ENCODE measurements around the gene ANKLE1.

The ANKLE1 gene

DNA sequence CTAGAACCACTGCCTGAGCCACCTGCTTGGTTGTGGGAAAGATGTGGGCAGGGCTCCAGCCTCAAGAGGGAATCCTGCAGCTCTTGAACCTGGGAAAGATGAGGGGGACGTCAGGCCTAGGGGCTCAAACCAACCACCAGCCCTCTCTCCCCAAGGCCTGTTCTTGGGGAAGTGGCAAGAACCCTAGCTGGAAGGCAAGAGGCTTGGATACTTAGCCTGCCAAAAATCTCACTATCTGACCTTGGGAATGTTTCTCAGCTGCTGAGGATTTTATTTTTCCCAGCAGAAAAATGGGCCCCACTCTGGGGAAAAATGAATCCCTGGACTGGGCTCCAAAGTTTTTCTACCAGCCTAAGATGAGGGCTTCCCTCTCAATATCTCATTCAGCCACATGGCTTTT, 21.8 kb upstream of the ANKLE1 start:
- Histone ChIP-seq H3K4me1 (ENCODE audit: insufficient read depth, poor library complexity, severe bottlenecking) (no peaks in the 10 kb centered on the region), H3K36me3 (ENCODE audit: low read depth) (no peaks in the 10 kb centered on the region), H3K4me3 (ENCODE audit: severe bottlenecking) (no peak overlapping the region), H3K27ac (ENCODE audit: poor library complexity, severe bottlenecking) (no peak overlapping the region), H3K9me3 (ENCODE audit: severe bottlenecking) (no peaks in the 10 kb centered on the region), H3K27me3 (ENCODE audit: insufficient read depth, poor library complexity, severe bottlenecking) (no peaks in the 10 kb centered on the region)
- ATAC-seq (ENCODE audit: low read depth) (no peak), DNase-seq (ENCODE audit: low spot score) (no peak)
- TF ChIP-seq, protein P1, sequence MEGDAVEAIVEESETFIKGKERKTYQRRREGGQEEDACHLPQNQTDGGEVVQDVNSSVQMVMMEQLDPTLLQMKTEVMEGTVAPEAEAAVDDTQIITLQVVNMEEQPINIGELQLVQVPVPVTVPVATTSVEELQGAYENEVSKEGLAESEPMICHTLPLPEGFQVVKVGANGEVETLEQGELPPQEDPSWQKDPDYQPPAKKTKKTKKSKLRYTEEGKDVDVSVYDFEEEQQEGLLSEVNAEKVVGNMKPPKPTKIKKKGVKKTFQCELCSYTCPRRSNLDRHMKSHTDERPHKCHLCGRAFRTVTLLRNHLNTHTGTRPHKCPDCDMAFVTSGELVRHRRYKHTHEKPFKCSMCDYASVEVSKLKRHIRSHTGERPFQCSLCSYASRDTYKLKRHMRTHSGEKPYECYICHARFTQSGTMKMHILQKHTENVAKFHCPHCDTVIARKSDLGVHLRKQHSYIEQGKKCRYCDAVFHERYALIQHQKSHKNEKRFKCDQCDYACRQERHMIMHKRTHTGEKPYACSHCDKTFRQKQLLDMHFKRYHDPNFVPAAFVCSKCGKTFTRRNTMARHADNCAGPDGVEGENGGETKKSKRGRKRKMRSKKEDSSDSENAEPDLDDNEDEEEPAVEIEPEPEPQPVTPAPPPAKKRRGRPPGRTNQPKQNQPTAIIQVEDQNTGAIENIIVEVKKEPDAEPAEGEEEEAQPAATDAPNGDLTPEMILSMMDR (IDR thresholded peaks at IDR 0.05; ENCODE audit: poor library complexity, severe bottlenecking), result no peak

DNA sequence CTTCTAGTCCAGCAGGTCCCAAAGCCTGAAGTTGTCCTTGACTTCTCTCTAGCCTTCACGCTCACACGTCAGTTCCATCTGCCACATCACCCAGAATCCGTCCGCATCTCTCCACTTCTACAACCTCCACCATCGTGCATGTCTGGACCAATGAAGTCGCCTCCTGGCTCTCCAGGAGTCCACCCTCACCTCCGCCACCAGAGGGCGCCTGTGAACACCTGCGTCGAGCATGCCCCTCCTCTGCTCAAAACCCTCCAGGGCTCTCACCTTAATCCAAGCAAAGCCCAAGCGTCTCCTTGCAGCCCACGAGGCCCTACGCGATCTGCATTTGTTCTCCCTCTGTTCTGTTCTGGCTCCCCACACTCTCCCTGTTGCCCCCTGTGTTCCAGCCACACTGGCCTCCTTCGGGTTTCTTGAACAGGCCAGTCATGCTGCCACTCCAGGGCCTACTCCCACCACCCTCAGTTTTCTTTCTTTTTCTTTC, 20.8 kb upstream of the ANKLE1 start:
- Histone ChIP-seq H3K9me3 (ENCODE audit: severe bottlenecking) (no peaks in the 10 kb centered on the region), H3K4me1 (ENCODE audit: insufficient read depth, poor library complexity, severe bottlenecking) (no peaks in the 10 kb centered on the region), H3K36me3 (ENCODE audit: low read depth) (no peaks in the 10 kb centered on the region), H3K4me3 (ENCODE audit: severe bottlenecking) (no peak overlapping the region), H3K27me3 (ENCODE audit: insufficient read depth, poor library complexity, severe bottlenecking) (no peaks in the 10 kb centered on the region), H3K27ac (ENCODE audit: poor library complexity, severe bottlenecking) (no peak overlapping the region)
- DNase-seq (ENCODE audit: low spot score) (no peak), ATAC-seq (ENCODE audit: low read depth) (peak; percentile 97)
- TF ChIP-seq, protein P1 (IDR thresholded peaks at IDR 0.05; ENCODE audit: poor library complexity, severe bottlenecking), result peak; percentile 95

- Histone ChIP-seq H3K4me1 (ENCODE audit: insufficient read depth, poor library complexity, severe bottlenecking) (no peaks in the 10 kb centered on the region), H3K27me3 (ENCODE audit: insufficient read depth, poor library complexity, severe bottlenecking) (no peaks in the 10 kb centered on the region), H3K4me3 (ENCODE audit: severe bottlenecking) (no peak overlapping the region), H3K36me3 (ENCODE audit: low read depth) (no peaks in the 10 kb centered on the region), H3K9me3 (ENCODE audit: severe bottlenecking) (no peaks in the 10 kb centered on the region), H3K27ac (ENCODE audit: poor library complexity, severe bottlenecking) (no peak overlapping the region)
- no peak for ATAC-seq (ENCODE audit: low read depth)
- DNase-seq (ENCODE audit: low spot score), result no peak
- TF ChIP-seq, protein P1 (IDR thresholded peaks at IDR 0.05; ENCODE audit: poor library complexity, severe bottlenecking), result no peak
These were observed 19.1 kb upstream of the ANKLE1 start for GRCh38 chr19:17262557-17262956.

- H3K9me3 ChIP-seq (ENCODE audit: severe bottlenecking), result no peaks in the 10 kb centered on the region
These were observed 17.7 kb upstream of the ANKLE1 start for GRCh38 chr19:17263712-17264640.

More at GRCh38 chr19:17263712-17264640, 17.7 kb upstream of the ANKLE1 start:
- ATAC-seq (ENCODE audit: low read depth) (no peak), DNase-seq (ENCODE audit: low spot score) (no peak)
- no peaks in the 10 kb centered on the region for H3K27me3 ChIP-seq (ENCODE audit: insufficient read depth, poor library complexity, severe bottlenecking)
- H3K27ac ChIP-seq (ENCODE audit: poor library complexity, severe bottlenecking), result no peak overlapping the region
- no peak overlapping the region for H3K4me3 ChIP-seq (ENCODE audit: severe bottlenecking)
- TF ChIP-seq, protein P1 (IDR thresholded peaks at IDR 0.05; ENCODE audit: poor library complexity, severe bottlenecking), result no peak
- peaks cover 5% of the 10 kb centered on the region for H3K4me1 ChIP-seq (ENCODE audit: insufficient read depth, poor library complexity, severe bottlenecking)
- peaks cover 5% of the 10 kb centered on the region; the same call in 1 of the 2 replicates for H3K36me3 ChIP-seq (ENCODE audit: low read depth)
